Measurements from ENCODE around the gene CYBA. TPM values are rescaled to one million over a fixed set of nuclear protein-coding genes. Genes with fewer than 3 reads are reported as not detected.

Gene CYBA
- polyA plus RNA-seq, 1 donor from 2014 or later = 6.3 TPM

DNA sequence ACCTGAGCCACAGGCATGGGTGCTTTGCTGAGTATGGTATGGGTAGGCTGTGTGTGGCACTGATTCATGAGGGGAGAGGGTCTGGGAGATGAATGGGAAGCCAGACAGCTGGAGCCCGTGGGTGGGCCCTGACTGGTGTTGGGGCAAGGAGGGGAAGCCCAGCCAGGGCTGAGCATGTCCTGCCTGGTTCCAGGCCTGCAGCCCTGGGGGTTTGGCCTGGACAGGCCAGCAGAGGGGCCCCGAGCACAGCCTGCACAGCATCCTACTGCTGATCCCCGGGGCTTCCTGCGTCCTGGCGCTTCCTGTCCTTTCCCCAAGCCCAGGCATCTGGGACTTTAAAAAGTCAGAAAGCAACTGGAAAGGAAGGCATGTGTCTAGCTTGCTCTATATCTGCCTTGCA lies 16.6 kb upstream of the CYBA start:
- Histone ChIP-seq H3K79me2 (replicated peaks; ENCODE audit: insufficient read depth, low read length) (peaks cover 6% of the 10 kb centered on the region), H3K9ac (ENCODE audit: low read length) (no peak overlapping the region), H3K4me3 (ENCODE audit: low read length) (no peak overlapping the region), H2AFZ (ENCODE audit: low read depth, low read length) (no peak overlapping the region), H3K4me2 (ENCODE audit: low read length) (no peak overlapping the region), H3F3A (ENCODE audit: insufficient read depth, low read length, poor library complexity, severe bottlenecking) (no peaks in the 10 kb centered on the region), H3K27me3 (ENCODE audit: insufficient read depth, low read depth, low read length) (no peaks in the 10 kb centered on the region), H3K36me3 (ENCODE audit: insufficient read depth, low read length) (no peaks in the 10 kb centered on the region), H4K20me1 (ENCODE audit: insufficient read depth) (no peaks in the 10 kb centered on the region), H3K9me3 (ENCODE audit: low read length) (no peaks in the 10 kb centered on the region), H3K27ac (ENCODE audit: low read length) (no peak overlapping the region), H3K9me2 (ENCODE audit: insufficient read depth, low read length) (no peaks in the 10 kb centered on the region)
- TF ChIP-seq MXI1 (conservative IDR thresholded peaks at IDR 0.05; ENCODE audit: poor library complexity, severe bottlenecking) = no peak
- no peak for TF ChIP-seq POLR2AphosphoS5 (IDR thresholded peaks at IDR 0.05)
- no peak for TF ChIP-seq EP300 (conservative IDR thresholded peaks at IDR 0.05; ENCODE audit: poor library complexity, severe bottlenecking)
- no peak for TF ChIP-seq SMC3 (conservative IDR thresholded peaks at IDR 0.05; ENCODE audit: poor library complexity)
- TF ChIP-seq CTCF (IDR thresholded peaks at IDR 0.05; ENCODE audit: poor library complexity, severe bottlenecking) = no peak
- no peak for TF ChIP-seq REST (IDR thresholded peaks at IDR 0.05; ENCODE audit: borderline replicate concordance)
- no peak for TF ChIP-seq RAD21 (conservative IDR thresholded peaks at IDR 0.05)
- no peak for TF ChIP-seq EZH2 (IDR thresholded peaks at IDR 0.05; ENCODE audit: borderline replicate concordance, insufficient read depth, low read length, poor library complexity, severe bottlenecking)
- TF ChIP-seq TAF1 (IDR thresholded peaks at IDR 0.05; ENCODE audit: low read depth) = no peak

DNA sequence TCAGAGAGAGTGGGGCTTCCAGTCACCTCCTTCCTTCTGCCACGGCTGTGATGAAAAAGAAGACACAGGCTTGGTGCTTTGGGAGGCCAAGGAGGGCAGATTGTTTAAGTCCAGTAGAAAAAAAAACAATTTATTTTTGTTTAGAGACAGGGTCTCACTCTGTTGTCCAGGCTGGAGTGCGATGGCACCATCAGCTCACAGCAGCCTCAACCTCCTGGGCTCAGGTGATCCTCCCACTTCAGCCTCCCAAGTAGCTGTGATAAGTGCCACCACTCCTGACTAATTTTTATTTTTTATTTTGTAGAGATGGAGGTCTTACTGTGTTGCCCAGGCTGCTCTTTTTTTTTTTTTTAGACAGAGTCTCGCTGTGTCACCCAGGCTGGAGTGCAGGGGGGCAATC lies 14.7 kb upstream of the CYBA start:
- H3K4me2 ChIP-seq (ENCODE audit: low read length) = no peak overlapping the region
- no peak for TF ChIP-seq EP300 (conservative IDR thresholded peaks at IDR 0.05; ENCODE audit: poor library complexity, severe bottlenecking)
- TF ChIP-seq REST (IDR thresholded peaks at IDR 0.05; ENCODE audit: borderline replicate concordance) = no peak
- TF ChIP-seq MXI1 (conservative IDR thresholded peaks at IDR 0.05; ENCODE audit: poor library complexity, severe bottlenecking) = no peak
- no peak for TF ChIP-seq POLR2AphosphoS5 (IDR thresholded peaks at IDR 0.05)
- TF ChIP-seq EZH2 (IDR thresholded peaks at IDR 0.05; ENCODE audit: borderline replicate concordance, insufficient read depth, low read length, poor library complexity, severe bottlenecking) = no peak
- TF ChIP-seq RAD21 (conservative IDR thresholded peaks at IDR 0.05) = no peak
- TF ChIP-seq TAF1 (IDR thresholded peaks at IDR 0.05; ENCODE audit: low read depth) = no peak
- TF ChIP-seq CTCF (IDR thresholded peaks at IDR 0.05; ENCODE audit: poor library complexity, severe bottlenecking) = no peak
- TF ChIP-seq SMC3 (conservative IDR thresholded peaks at IDR 0.05; ENCODE audit: poor library complexity) = no peak
- no peaks in the 10 kb centered on the region for H3K9me2 ChIP-seq (ENCODE audit: insufficient read depth, low read length)
- no peaks in the 10 kb centered on the region for H3F3A ChIP-seq (ENCODE audit: insufficient read depth, low read length, poor library complexity, severe bottlenecking)
- H2AFZ ChIP-seq (ENCODE audit: low read depth, low read length) = no peak overlapping the region
- H3K9me3 ChIP-seq (ENCODE audit: low read length) = no peaks in the 10 kb centered on the region
- no peaks in the 10 kb centered on the region for H3K36me3 ChIP-seq (ENCODE audit: insufficient read depth, low read length)
- no peaks in the 10 kb centered on the region for H4K20me1 ChIP-seq (ENCODE audit: insufficient read depth)
- H3K79me2 ChIP-seq (replicated peaks; ENCODE audit: insufficient read depth, low read length) = peaks cover 23% of the 10 kb centered on the region
- H3K27me3 ChIP-seq (ENCODE audit: insufficient read depth, low read depth, low read length) = no peaks in the 10 kb centered on the region
- no peak overlapping the region for H3K9ac ChIP-seq (ENCODE audit: low read length)
- H3K27ac ChIP-seq (ENCODE audit: low read length) = no peak overlapping the region
- no peak overlapping the region for H3K4me3 ChIP-seq (ENCODE audit: low read length)
